ENCODE results near the gene KCTD16.

KCTD16 gene

GRCh38 chr5:144418719-144419118, 248.0 kb downstream of the KCTD16 start:
- no peak for DNase-seq

GRCh38 chr5:144421411-144421810, 250.7 kb downstream of the KCTD16 start:
- DNase-seq: no peak

DNA sequence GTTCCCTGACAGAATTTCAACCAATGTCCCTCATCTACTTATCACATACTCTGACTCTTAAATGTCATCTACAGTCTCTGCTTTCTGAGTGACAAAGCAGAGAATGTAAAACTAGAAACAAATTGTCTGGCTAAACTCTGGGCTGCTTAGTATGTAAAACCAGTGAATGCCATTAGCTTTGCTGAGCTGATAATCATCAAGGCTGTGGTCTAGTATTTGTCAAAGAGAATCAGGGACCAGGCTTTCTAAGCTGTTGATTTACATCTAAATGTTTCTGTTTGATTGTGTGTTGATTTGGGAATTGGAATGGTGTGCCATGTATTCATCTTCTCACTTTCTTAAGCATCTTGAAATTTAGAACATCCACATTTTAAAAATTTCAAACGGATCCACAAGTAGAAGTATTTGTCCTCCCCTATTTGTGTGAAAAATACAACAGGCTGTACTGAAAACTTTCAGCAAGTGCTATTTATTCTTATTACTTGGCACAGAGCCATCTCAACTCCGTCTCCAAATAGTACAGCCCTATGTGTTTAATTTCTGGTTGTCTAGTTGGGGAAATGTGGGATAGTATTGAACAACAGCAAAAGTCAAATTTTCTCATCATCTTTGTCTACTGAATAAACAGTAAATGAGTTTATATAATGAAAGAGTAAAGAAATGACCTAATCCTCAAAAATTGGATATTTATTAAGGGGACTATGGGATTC, 251.5 kb downstream of the KCTD16 start:
- DNase-seq: no peak

GRCh38 chr5:144427866-144428265, 257.2 kb downstream of the KCTD16 start:
- DNase-seq: no peak

GRCh38 chr5:144428326-144428725, 257.7 kb downstream of the KCTD16 start:
- DNase-seq: no peak

DNA sequence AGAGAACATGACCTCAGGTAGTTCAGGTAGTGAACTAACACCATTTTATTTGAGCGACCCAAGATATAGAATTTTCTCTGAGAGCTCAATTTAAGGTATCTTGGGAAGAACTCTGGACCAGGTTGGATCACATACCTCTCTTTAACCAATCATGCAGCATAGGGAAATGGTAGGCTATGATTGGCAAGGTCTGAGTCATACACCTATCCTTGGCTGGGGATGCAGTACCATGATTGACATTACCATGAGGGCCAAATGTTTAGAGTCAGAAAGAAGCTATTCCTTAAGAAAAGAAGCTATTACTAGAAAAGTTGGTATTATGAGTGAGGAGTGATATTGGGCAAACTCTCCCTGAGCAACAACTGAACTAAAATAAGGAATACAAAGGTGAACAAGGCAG, 258.7 kb downstream of the KCTD16 start:
- DNase-seq: no peak

DNA sequence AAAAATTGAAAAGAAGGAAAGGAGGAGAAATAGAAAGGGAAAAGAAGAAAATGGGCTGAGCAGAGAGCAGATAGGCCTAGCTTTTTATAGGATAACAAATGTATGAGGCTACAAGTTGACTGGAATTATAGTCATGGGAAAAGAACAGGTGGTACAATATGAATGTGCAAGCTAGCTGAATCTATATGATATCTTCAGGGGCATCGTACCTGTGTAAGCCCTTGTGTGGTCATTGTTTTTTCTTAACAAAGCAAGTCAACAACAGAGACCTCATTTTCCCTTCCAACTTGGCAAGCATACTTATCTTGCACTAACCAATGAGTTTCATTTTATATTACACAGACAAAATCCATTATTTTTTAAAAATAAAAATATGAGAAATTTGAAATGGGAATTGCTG, 259.2 kb downstream of the KCTD16 start:
- no peak for DNase-seq

GRCh38 chr5:144433140-144433822, 262.6 kb downstream of the KCTD16 start:
- no peak for DNase-seq

- no peak for DNase-seq
Observed at GRCh38 chr5:144433893-144434292, 263.2 kb downstream of the KCTD16 start.

GRCh38 chr5:144436007-144436406, 265.3 kb downstream of the KCTD16 start:
- no peak for DNase-seq

- no peak for DNase-seq
Observed at GRCh38 chr5:144438237-144438636, 267.6 kb downstream of the KCTD16 start.

GRCh38 chr5:144448457-144448856, 277.8 kb downstream of the KCTD16 start:
- DNase-seq: no peak

DNA sequence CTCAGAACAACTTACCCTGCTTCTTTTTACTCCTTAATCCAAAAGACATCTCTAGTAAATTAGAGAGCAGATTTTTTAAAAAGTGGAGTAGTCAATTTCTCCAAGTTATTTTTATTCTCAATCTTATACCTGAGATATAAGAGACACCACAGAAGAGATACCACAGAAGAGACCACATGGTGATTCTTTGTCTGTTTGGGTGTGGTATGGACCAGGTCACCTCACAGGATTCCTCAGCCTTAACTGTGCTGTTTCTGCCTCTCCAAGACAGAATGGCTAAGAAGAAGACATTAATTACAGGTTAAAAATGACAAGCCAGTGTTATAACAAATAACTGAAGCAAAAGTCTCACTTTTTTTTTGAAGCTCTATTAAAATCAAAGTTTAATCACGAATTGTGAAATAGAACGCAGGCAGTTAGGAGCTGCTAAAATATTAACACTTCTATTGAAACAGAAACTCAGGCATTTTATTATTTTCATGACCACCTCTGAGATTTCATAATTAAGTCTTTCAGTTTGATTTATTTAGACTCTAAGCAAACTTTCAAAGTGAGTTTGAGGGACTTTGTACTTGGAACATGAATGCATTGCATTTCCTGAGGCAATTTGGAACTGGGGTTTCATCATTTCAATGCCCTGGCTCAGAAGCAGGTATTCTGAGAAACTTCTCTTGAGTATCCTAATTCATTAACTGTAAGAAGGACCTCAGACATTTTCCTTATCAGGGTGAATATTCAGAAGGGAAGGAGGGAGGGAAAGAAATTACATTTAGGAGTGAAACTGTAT, 280.7 kb downstream of the KCTD16 start:
- DNase-seq: no peak

DNA sequence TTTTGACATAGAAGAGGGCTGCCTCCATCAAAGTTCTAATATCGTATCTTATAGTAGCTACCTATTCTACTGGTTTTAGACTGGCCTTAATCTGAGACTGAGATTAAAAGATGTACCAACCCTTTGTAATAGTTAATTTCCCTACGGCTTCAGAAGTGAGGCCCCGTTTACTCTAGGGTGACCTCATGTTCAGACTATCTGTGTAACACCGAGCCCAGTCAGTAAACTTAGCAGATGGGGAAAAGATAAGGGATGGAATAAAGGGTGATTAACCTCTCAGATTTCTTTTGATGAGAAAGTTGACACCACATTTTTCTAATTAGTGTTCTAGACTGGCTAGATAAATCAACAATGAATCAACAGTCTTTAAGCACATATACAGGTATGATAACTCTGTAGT, 283.1 kb downstream of the KCTD16 start:
- DNase-seq: no peak

DNA sequence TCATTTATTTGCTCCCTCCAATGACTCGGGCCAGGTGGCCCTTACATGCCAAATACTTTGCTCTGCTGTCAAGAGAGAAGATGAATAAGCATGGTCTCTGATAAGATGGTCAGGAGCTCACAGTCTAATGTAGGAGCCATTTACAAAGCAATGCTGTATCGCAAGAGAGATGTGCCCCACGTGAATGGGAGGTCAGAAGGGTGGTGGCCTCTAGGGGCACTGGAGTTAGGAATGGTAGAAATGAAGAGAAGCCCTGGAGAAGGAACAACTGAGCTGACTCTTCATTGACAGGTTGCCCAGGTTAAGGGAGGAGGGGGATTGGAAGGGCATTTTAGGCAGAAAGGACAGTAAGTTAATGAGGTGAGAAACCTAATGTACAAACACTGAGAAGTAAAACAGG, 286.5 kb downstream of the KCTD16 start:
- DNase-seq: no peak

- no peak for DNase-seq
Observed at GRCh38 chr5:144458216-144458615, 287.5 kb downstream of the KCTD16 start.

DNA sequence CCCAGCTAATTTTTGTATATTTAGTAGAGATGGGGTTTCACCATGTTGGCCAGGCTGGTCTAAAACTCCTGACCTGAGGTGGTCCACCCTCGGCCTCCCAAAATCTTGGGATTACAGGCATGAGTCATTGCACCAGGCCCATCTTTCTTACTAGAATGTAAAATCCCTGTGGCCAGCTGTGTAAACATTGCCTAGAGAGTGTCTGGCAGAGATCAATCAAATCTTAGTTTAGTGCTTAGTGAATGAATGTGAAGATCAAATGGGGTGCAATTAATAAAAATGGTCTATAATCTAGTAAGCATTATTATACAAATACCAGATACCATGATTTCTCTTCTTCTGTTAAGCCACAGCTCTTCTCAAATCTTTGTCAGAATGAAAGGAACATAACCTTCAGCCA, 289.9 kb downstream of the KCTD16 start:
- no peak for DNase-seq

DNA sequence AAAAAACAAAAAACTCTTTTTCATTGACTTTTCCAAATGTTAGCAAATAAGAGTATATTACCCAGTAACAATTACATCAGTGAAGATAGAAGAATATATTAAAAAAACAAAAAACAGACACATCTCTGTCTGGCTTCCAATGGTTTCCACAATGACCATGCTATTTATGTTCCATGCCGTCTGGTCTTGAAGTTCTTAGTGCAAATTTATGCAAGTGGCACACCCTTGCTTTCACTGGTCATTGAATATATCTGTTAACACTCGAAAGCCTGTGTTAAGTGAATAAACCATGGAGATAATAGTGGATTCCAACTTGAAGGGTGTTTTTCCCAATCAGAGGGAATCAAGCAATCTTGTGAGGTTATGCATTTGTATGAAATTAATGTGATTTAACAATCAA, 291.9 kb downstream of the KCTD16 start:
- no peak for DNase-seq

- no peak for DNase-seq
Observed at GRCh38 chr5:144463481-144464223, 293.0 kb downstream of the KCTD16 start.

GRCh38 chr5:144464306-144464705, 293.6 kb downstream of the KCTD16 start:
- no peak for DNase-seq

GRCh38 chr5:144465441-144465840, 294.8 kb downstream of the KCTD16 start:
- no peak for DNase-seq

DNA sequence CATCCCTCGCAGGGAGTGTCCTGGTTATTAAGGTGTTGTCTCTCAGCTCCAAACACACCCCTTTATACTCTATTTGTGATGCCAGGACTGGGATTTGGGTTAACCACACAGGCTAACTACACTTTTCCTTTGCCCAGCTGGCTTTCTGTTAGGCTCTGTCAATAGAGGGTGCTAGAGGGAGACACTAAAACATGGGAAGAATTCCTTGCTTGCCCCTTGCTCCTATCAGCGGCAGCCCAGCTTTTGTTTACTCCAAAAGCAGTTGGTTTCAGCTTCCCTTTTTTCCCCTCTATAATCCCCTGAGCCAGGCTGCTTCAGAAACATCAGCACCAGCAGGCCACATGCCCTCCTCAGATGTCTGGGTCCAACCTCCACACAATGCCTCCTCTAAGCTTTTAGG, 297.1 kb downstream of the KCTD16 start:
- DNase-seq: peak; percentile 36 to 38

GRCh38 chr5:144468571-144468970, 297.9 kb downstream of the KCTD16 start:
- DNase-seq: no peak

Data from Kasumi-1 (cell line).